HEK293 (cell line): ENCODE results near the gene ARHGAP42.

ENCODE experiments used
- CTCF ChIP-seq: fragments of 450-650 bp; formaldehyde crosslinking; IDR thresholded peaks from 2 replicates; pipeline ENCODE4 v1.5.1; 2016; ENCODE audit warnings: missing biosample characterization, missing genetic modification characterization
- MEIS1 ChIP-seq: sonication (generic); formaldehyde crosslinking; IDR thresholded peaks from 2 replicates; pipeline ENCODE4 v1.8.1; 2022; ENCODE audit warnings: missing genetic modification reagents, mild to moderate bottlenecking, borderline replicate concordance
- PATZ1 ChIP-seq: fragments of 450-650 bp; formaldehyde crosslinking; IDR thresholded peaks from 2 replicates; pipeline ENCODE4 v1.5.1; 2016; ENCODE audit warnings: missing biosample characterization, missing genetic modification characterization
- SALL2 ChIP-seq: fragments of 450-650 bp; formaldehyde crosslinking; IDR thresholded peaks from 2 replicates; pipeline ENCODE4 v1.5.0; 2017; ENCODE audit warnings: missing biosample characterization, mild to moderate bottlenecking, missing genetic modification characterization, borderline replicate concordance
- ZBTB6 ChIP-seq: fragments of 450-650 bp; formaldehyde crosslinking; IDR thresholded peaks from 2 replicates; pipeline ENCODE4 v1.5.1; 2017; ENCODE audit warnings: missing biosample characterization, missing genetic modification characterization
- ZEB2 ChIP-seq: fragments of 450-650 bp; formaldehyde crosslinking; IDR thresholded peaks from 2 replicates; pipeline ENCODE4 v1.5.1; 2016; ENCODE audit warnings: missing biosample characterization, missing genetic modification characterization
- ZNF629 ChIP-seq: fragments of 450-650 bp; formaldehyde crosslinking; IDR thresholded peaks from 2 replicates; pipeline ENCODE4 v1.5.1; 2017; ENCODE audit warnings: missing biosample characterization, missing genetic modification characterization

GRCh38 chr11:100841711-100842407 is 154.8 kb downstream of the ARHGAP42 start:
- TF ChIP-seq ZEB2 (tag by site-specific recombination) (no peak), SALL2 (tag by site-specific recombination) (no peak), ZBTB6 (tag by site-specific recombination) (no peak), MEIS1 (CRISPR knock-in tag) (no peak), CTCF (tag by site-specific recombination) (no peak), PATZ1 (tag by site-specific recombination) (no peak), ZNF629 (tag by site-specific recombination) (no peak)
